HepG2 (cell line): ENCODE results near the gene PNLDC1. TPM values are rescaled to one million over a fixed set of nuclear protein-coding genes. Genes with fewer than 3 reads are reported as not detected.

Source experiments
- AGO2 ChIP-seq: fragments of 200-400 bp; formaldehyde crosslinking; optimal IDR thresholded peaks from 2 replicates; pipeline ENCODE3; 2017; ENCODE audit warnings: mild to moderate bottlenecking, low read depth, low read length, moderate library complexity
- ASH2L ChIP-seq: fragments of 300-600, 200-600 bp; sonication (generic); IDR thresholded peaks from 2 replicates; pipeline ENCODE4 v1.7.0; 2017; ENCODE audit warnings: low read depth, mild to moderate bottlenecking, moderate library complexity, mixed read lengths, low read length; ENCODE audit not compliant: insufficient read length
- ATF2 ChIP-seq: sonication (generic); formaldehyde crosslinking; IDR thresholded peaks from 2 replicates; pipeline ENCODE4 v1.4.0; 2020; ENCODE audit warnings: missing genetic modification reagents
- FIP1L1 ChIP-seq: fragments of 200-400 bp; formaldehyde crosslinking; IDR thresholded peaks from 2 replicates; pipeline ENCODE4 v1.6.1; 2018; ENCODE audit warnings: low read depth, mild to moderate bottlenecking, low read length, moderate library complexity, borderline replicate concordance; ENCODE audit not compliant: insufficient read depth
- HNRNPH1 ChIP-seq: fragments of 200-400 bp; formaldehyde crosslinking; optimal IDR thresholded peaks from 2 replicates; pipeline ENCODE3; 2017; ENCODE audit warnings: mild to moderate bottlenecking, low read depth, low read length
- KLF6 ChIP-seq: IDR thresholded peaks from 2 replicates; pipeline ENCODE4 v1.8.0; 2016; ENCODE audit warnings: missing biosample characterization, missing genetic modification reagents
- KMT2A ChIP-seq: sonication (generic); formaldehyde crosslinking; IDR thresholded peaks from 2 replicates; pipeline ENCODE4 v1.4.0; 2020; ENCODE audit warnings: missing genetic modification reagents
- MAFK ChIP-seq, 2 experiments: IDR thresholded peaks in 1 of 2; conservative IDR thresholded peaks in 1 of 2; 2 replicates each; pipeline ENCODE4 v1.6.1; 2011; ENCODE audit warnings: improper control_type of control experiment in 2 of 2, low read length in 2 of 2
- MTF1 ChIP-seq: sonication (generic); formaldehyde crosslinking; IDR thresholded peaks from 2 replicates; pipeline ENCODE4 v1.5.0; 2020; ENCODE audit warnings: missing genetic modification reagents
- ONECUT2 ChIP-seq: sonication (generic); formaldehyde crosslinking; IDR thresholded peaks from 2 replicates; pipeline ENCODE4 v1.4.0; 2020; ENCODE audit warnings: missing genetic modification reagents
- PRDM15 ChIP-seq: sonication (generic); formaldehyde crosslinking; IDR thresholded peaks from 2 replicates; pipeline ENCODE4 v1.4.0; 2020; ENCODE audit warnings: missing genetic modification reagents
- RAD21 ChIP-seq: fragments of 450-650 bp; formaldehyde crosslinking; IDR thresholded peaks from 2 replicates; pipeline ENCODE4 v1.5.0; 2020; ENCODE audit warnings: mild to moderate bottlenecking
- RELA ChIP-seq: sonication (generic); formaldehyde crosslinking; IDR thresholded peaks from 2 replicates; pipeline ENCODE4 v1.4.0; 2020; ENCODE audit warnings: missing genetic modification reagents
- RFX3 ChIP-seq: IDR thresholded peaks from 2 replicates; pipeline ENCODE4 v1.6.1; 2016; ENCODE audit warnings: missing biosample characterization, missing genetic modification reagents
- SMYD3 ChIP-seq: sonication (generic); formaldehyde crosslinking; IDR thresholded peaks from 2 replicates; pipeline ENCODE4 v1.8.1; 2023; ENCODE audit warnings: mild to moderate bottlenecking, missing genetic modification reagents
- ZNF274 ChIP-seq: sonication (generic); formaldehyde crosslinking; IDR thresholded peaks from 2 replicates; pipeline ENCODE4 v1.5.1; 2020; ENCODE audit warnings: mild to moderate bottlenecking, missing genetic modification reagents
- ZNF513 ChIP-seq: sonication (generic); formaldehyde crosslinking; conservative IDR thresholded peaks from 2 replicates; pipeline ENCODE4 v1.5.0; 2020; ENCODE audit warnings: missing genetic modification reagents
- ZNF615 ChIP-seq: sonication (generic); formaldehyde crosslinking; IDR thresholded peaks from 2 replicates; pipeline ENCODE4 v1.5.0; 2020; ENCODE audit warnings: mild to moderate bottlenecking, missing genetic modification reagents, borderline replicate concordance
- ZNF704 ChIP-seq: sonication (generic); formaldehyde crosslinking; IDR thresholded peaks from 2 replicates; pipeline ENCODE4 v1.8.1; 2023; ENCODE audit warnings: mild to moderate bottlenecking, inconsistent platforms, moderate library complexity, missing genetic modification reagents, borderline replicate concordance
- ZNF761 ChIP-seq: sonication (generic); formaldehyde crosslinking; conservative IDR thresholded peaks from 2 replicates; pipeline ENCODE4 v1.4.0; 2020; ENCODE audit warnings: mild to moderate bottlenecking, missing genetic modification reagents
- ZSCAN31 ChIP-seq: sonication (generic); formaldehyde crosslinking; IDR thresholded peaks from 2 replicates; pipeline ENCODE4 v1.5.0; 2020; ENCODE audit warnings: low read depth, mild to moderate bottlenecking, missing genetic modification reagents
- polyA plus RNA-seq, 8 experiments: library from polyadenylated mRNA; depleted of rRNA in 3 of 8; stranded (reverse) in 7 of 8; unstranded in 1 of 8; fragments of >200 nt; fragmentation: Illumina TruSeq in 4 of 8; extraction: Trizol in 4 of 8; gene quantifications; 2 replicates each; pipeline versions ENCODE4 v1.2.1 to v1.2.3, GENCODE V29; 2011 to 2016; ENCODE audit warnings: low read depth in 4 of 8, missing spikeins in 1 of 8, mixed read lengths in 1 of 8; ENCODE audit not compliant: insufficient read depth in 1 of 8
- total RNA-seq, 5 experiments: library from RNA; depleted of rRNA; stranded (reverse); fragments of >200 nt; fragmentation: Illumina TruSeq; extraction: Trizol; gene quantifications; 2 replicates each; pipeline ENCODE4 v1.2.3, GENCODE V29; 2016; ENCODE audit warnings: low read depth in 1 of 5

The PNLDC1 gene
- total and polyA plus RNA-seq, 2 of the 13 experiments (the other 11 are each of a cell fraction or from before 2014, with no cell fraction given) = not detected

DNA sequence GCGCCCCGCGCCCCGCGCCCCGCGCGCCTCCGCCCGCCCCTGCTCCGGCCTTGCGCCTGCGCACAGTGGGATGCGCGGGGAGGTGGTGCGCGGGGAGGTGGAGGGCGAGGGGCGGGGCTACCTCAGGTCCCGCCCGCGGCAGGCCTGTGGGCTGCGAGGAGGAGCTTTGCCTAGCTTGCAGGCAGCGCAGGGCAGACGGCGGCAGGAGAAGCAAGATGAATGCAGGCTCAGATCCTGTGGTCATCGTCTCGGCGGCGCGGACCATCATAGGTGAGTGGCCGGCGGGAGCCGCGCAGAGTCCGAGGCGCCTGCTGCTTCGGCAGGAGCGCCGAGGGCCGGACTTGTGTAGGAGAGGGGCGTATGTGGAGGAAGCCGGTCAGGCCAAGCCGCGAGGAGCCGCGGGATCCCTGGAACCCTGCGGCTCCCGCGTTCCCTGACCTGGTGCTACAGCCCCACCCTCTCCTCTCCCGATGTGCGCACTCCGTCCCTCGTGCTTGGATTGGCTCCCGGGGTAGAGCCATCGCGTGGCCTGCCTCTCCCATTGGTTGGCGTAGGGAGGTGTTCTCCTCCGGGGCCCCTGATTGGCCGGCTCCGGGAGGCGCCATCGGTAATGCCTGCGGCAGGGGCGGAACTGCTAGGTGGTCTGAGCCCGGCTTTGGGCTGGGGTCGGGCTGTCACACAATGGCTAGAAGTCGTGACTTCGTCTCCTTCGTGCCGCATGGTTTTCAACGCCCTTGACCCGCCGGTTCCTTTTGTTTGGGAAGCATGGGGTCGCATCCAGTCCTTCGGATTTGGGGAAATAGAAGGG is 38.0 kb upstream of the PNLDC1 start, which contains the start of gene ACAT2 (continued):
- TF ChIP-seq RFX3 (CRISPR knock-in tag) = no peak
- no peak for TF ChIP-seq MAFK (conservative IDR thresholded peaks at IDR 0.05 in 1 of 2, IDR thresholded peaks at IDR 0.05 in 1 of 2; ENCODE audit: low read length in 2 of 2)
- peak; percentile 97 for TF ChIP-seq ASH2L
- TF ChIP-seq PRDM15 (CRISPR knock-in tag) = peak; percentile 57; the same call in 1 of the 2 replicates
- TF ChIP-seq FIP1L1 = no peak
- TF ChIP-seq RAD21 (CRISPR knock-in tag) = peak; percentile 60
- peak; percentile 98 for TF ChIP-seq ZSCAN31 (CRISPR knock-in tag)
- TF ChIP-seq ZNF615 (CRISPR knock-in tag) = no peak
- peak; percentile 90 for TF ChIP-seq ZNF274 (CRISPR knock-in tag)
- peak; percentile 41; the same call in 1 of the 2 replicates for TF ChIP-seq ONECUT2 (CRISPR knock-in tag)
- peak; percentile 97 for TF ChIP-seq AGO2
- TF ChIP-seq MTF1 (CRISPR knock-in tag) = 0 out of 2 replicates have a peak, but pooled peaks have one; percentile 24
- TF ChIP-seq ATF2 = peak; percentile 35
- no peak; the same call in 1 of the 2 replicates for TF ChIP-seq RELA (CRISPR knock-in tag)
- no peak; the same call in 1 of the 2 replicates for TF ChIP-seq KLF6 (CRISPR knock-in tag)
- peak; percentile 88; the same call in 1 of the 2 replicates for TF ChIP-seq ZNF704 (CRISPR knock-in tag)
- TF ChIP-seq ZNF761 = peak; percentile 96
- TF ChIP-seq HNRNPH1 = no peak
- TF ChIP-seq ZNF513 (CRISPR knock-in tag) = peak; percentile 92; the same call in 1 of the 2 replicates
- peak; percentile 88 for TF ChIP-seq KMT2A (CRISPR knock-in tag)
- TF ChIP-seq SMYD3 (CRISPR knock-in tag) = peak; percentile 87
